Activated B cell treated with CpG ODN at 0.5 μM for 24 hours (primary cell): ENCODE measurements around the gene COLEC11. TPM values are rescaled to one million over a fixed set of nuclear protein-coding genes. Genes with fewer than 3 reads are reported as not detected.
A peak's percentile ranks its signal among the peaks of the same experiment; 100 is the strongest.

Experiments
- ATAC-seq: fragments of 200-7000 bp; cut with Tn5 transposase; one replicate; pipeline ENCODE4 v1.10.0; 2021; ENCODE audit warnings: low read depth, mild to moderate bottlenecking, moderate library complexity
- CTCF ChIA-PET: fragments of 350-600 bp; sonication (Branson Sonifier 250); formaldehyde crosslinking; loops from one replicate; lab custom pipeline; 2021; ENCODE audit warnings: antibody characterized with exemption; lab: Charles Lee
- POLR2A ChIA-PET: fragments of 350-600 bp; sonication (Branson Sonifier 250); formaldehyde crosslinking; loops from one replicate; lab custom pipeline; 2021; ENCODE audit warnings: antibody characterized with exemption; lab: Charles Lee
- DNase-seq: peaks from one replicate; pipeline ENCODE4 v3.0.0; 2022
- H3K27ac Mint-ChIP-seq: one replicate; pipeline ENCODE4 v1.8.0; 2020; ENCODE audit warnings: mixed read lengths
- H3K27me3 Mint-ChIP-seq: one replicate; pipeline ENCODE4 v1.8.0; 2021; ENCODE audit warnings: mixed read lengths
- H3K36me3 Mint-ChIP-seq: one replicate; pipeline ENCODE4 v1.8.0; 2021; ENCODE audit warnings: low read depth, mixed read lengths
- H3K4me1 Mint-ChIP-seq: one replicate; pipeline ENCODE4 v1.8.0; 2021; ENCODE audit warnings: mixed read lengths
- H3K4me3 Mint-ChIP-seq: one replicate; pipeline ENCODE4 v1.8.0; 2020; ENCODE audit warnings: mild to moderate bottlenecking, mixed read lengths
- H3K9me3 Mint-ChIP-seq: one replicate; pipeline ENCODE4 v1.8.0; 2020; ENCODE audit warnings: mixed read lengths
- intact Hi-C: fragments of 100-400 bp; cut with micrococcal nuclease; formaldehyde crosslinking; loops from one replicate; pipeline ENCODE4 v1.15.1; 2024
- total RNA-seq: library from RNA; stranded (reverse); gene quantifications from 2 replicates; pipeline ENCODE4 v1.2.3, GENCODE V29; 2022
- TF ChIP-seq, protein P1 (sequence below): fragments of 200-600 bp; IDR thresholded peaks from one replicate; pipeline ENCODE4 v1.8.0; 2022; ENCODE audit warnings: antibody characterized with exemption, mild to moderate bottlenecking

The COLEC11 gene
- total RNA-seq, 1 donor from 2014 or later, result not detected

DNA sequence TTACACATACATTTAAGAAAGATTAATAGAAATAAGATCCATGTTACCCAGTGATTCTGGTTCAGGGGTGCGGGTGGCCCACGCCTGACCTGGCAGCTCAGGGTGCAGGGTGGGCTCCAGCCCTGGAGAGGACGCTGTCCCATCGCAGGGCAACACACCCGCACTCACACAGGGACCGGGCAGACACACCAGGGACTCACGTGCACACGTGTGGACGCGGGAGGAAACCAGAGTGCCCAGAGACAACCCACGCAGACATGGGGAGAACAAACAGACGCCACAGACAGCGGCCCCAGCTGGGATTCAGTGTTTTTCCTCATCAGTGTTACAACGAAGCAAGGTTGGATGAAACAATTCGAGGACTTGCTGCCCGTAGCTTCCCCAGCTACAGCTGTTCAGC, 54.7 kb downstream of the COLEC11 start:
- no peaks in the 10 kb centered on the region for H3K9me3 Mint-ChIP-seq
- no peak overlapping the region for H3K27ac Mint-ChIP-seq
- ChIA-PET CTCF (interaction anchor here (1.2 to 6.1 kb wide), 2 partner anchors 225 to 228 kb away, joined by 3 to 52 read pairs; no protein-coding TSS in a partner anchor), POLR2A (no interaction called here)
- intact Hi-C loops, result no loop called here
- no peak for ATAC-seq
- H3K36me3 Mint-ChIP-seq, result no peaks in the 10 kb centered on the region
- peaks cover 16% of the 10 kb centered on the region for H3K4me1 Mint-ChIP-seq
- DNase-seq, result no peak
- no peaks in the 10 kb centered on the region for H3K27me3 Mint-ChIP-seq
- no peak overlapping the region for H3K4me3 Mint-ChIP-seq
- TF ChIP-seq, protein P1, sequence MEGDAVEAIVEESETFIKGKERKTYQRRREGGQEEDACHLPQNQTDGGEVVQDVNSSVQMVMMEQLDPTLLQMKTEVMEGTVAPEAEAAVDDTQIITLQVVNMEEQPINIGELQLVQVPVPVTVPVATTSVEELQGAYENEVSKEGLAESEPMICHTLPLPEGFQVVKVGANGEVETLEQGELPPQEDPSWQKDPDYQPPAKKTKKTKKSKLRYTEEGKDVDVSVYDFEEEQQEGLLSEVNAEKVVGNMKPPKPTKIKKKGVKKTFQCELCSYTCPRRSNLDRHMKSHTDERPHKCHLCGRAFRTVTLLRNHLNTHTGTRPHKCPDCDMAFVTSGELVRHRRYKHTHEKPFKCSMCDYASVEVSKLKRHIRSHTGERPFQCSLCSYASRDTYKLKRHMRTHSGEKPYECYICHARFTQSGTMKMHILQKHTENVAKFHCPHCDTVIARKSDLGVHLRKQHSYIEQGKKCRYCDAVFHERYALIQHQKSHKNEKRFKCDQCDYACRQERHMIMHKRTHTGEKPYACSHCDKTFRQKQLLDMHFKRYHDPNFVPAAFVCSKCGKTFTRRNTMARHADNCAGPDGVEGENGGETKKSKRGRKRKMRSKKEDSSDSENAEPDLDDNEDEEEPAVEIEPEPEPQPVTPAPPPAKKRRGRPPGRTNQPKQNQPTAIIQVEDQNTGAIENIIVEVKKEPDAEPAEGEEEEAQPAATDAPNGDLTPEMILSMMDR, result no peak

- ChIA-PET POLR2A (no interaction called here), CTCF (interaction anchor here (0.6 to 6.1 kb wide), 3 partner anchors 222 to 229 kb away, joined by 3 to 52 read pairs (median 3); no protein-coding TSS in a partner anchor)
- ATAC-seq (no peak), DNase-seq (no peak)
- peaks cover 16% of the 10 kb centered on the region for H3K4me1 Mint-ChIP-seq
- H3K9me3 Mint-ChIP-seq, result no peaks in the 10 kb centered on the region
- no peak overlapping the region for H3K27ac Mint-ChIP-seq
- H3K36me3 Mint-ChIP-seq, result no peaks in the 10 kb centered on the region
- H3K27me3 Mint-ChIP-seq, result no peaks in the 10 kb centered on the region
- TF ChIP-seq, protein P1, result no peak
- no peak overlapping the region for H3K4me3 Mint-ChIP-seq
- intact Hi-C loops, result loop anchor here (2.0 to 5.0 kb wide), 2 partner anchors 393 to 806 kb away; no protein-coding TSS in a partner anchor
Observed at GRCh38 chr2:3650140-3650920, 55.4 kb downstream of the COLEC11 start.

GRCh38 chr2:3651691-3652648, 57.1 kb downstream of the COLEC11 start:
- peaks cover 18% of the 10 kb centered on the region for H3K4me1 Mint-ChIP-seq
- POLR2A ChIA-PET, result interaction anchor here (0.6 to 1.6 kb wide), 7 partner anchors 76 to 1531 kb away, joined by 3 to 11 read pairs (median 5); partner anchors contain the start of genes EIPR1 and RNASEH1
- no peaks in the 10 kb centered on the region for H3K36me3 Mint-ChIP-seq
- TF ChIP-seq, protein P1, result no peak
- DNase-seq (peak; percentile 49), ATAC-seq (peak; percentile 70)
- intact Hi-C loops, result loop anchor here (1.0 to 5.0 kb wide), 10 partner anchors 77 to 1766 kb away; partner anchors contain the start of genes ADI1, RNASEH1, RPS7 and TRAPPC12
- no peaks in the 10 kb centered on the region for H3K9me3 Mint-ChIP-seq
- CTCF ChIA-PET, result interaction anchor here (0.5 to 6.1 kb wide), 5 partner anchors 9 to 1869 kb away, joined by 3 to 52 read pairs (median 3); no protein-coding TSS in a partner anchor
- peaks cover 3% of the 10 kb centered on the region for H3K27me3 Mint-ChIP-seq
- peak overlapping the region; percentile 78 for H3K27ac Mint-ChIP-seq
- H3K4me3 Mint-ChIP-seq, result peak overlapping the region; percentile 81

DNA sequence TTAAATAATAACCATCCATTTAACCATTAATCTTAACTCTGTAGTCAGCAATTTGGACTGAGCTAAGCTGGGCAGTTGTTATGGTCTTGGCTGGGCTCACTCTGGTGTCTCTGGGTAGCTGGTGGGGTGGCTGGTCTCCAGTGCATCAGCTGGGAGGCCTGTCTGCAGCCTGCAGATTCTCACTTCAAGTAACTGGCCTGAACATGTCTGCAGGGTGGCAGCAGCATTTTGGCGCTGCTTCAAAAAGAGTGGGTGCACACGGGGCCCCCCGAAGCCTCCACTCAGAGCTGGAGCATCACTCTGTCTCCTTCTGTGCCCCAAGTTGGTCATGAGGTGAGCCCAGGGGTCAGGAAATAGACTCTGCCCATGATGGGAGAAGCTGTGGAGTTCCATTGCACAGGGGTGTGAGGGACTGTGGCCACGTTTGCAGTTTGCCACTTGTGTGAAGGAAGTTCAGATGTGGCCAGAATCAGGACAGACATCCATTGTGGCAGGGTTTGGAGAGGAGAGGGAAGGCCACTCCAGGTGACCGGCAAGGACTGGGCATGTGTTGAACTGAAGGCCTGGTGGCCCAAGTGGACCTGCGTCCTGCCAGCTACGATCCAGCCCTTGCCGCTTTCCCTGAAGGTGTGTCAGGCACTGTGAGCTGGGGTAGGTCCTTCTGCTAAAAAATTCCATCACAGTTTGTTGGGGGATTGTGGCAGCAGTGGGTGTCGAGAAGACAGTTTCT, 58.1 kb downstream of the COLEC11 start:
- ATAC-seq (no peak), DNase-seq (no peak)
- Mint-ChIP-seq H3K36me3 (no peaks in the 10 kb centered on the region), H3K27ac (no peak overlapping the region), H3K9me3 (no peaks in the 10 kb centered on the region), H3K4me3 (peak overlapping the region; percentile 19), H3K27me3 (peaks cover 3% of the 10 kb centered on the region), H3K4me1 (peaks cover 18% of the 10 kb centered on the region)
- intact Hi-C loops, result loop anchor here (5.0 kb wide), 1 partner anchor 396 kb away; no protein-coding TSS in a partner anchor
- CTCF ChIA-PET, result interaction anchor here (0.7 to 6.1 kb wide), 2 partner anchors 228 to 1766 kb away, joined by 3 to 52 read pairs; no protein-coding TSS in a partner anchor
- POLR2A ChIA-PET, result no interaction called here
- TF ChIP-seq, protein P1, result no peak
